ENCODE data around the gene NCAPH2. TPM values are rescaled to one million over a fixed set of nuclear protein-coding genes. Genes with fewer than 3 reads are reported as not detected.

NCAPH2 gene
- total and polyA plus RNA-seq, 2 of the 8 experiments (the other 6 are each of a cell fraction or from before 2014, with no cell fraction given), result 62.2 to 81.6 TPM

GRCh38 chr22:50569041-50569459 is 61.0 kb downstream of the NCAPH2 start:
- H3K56ac ChIP-seq (replicated peaks; ENCODE audit: insufficient read length, low read depth, low read length), result no peak overlapping the region
- no peak overlapping the region for H2AFZ ChIP-seq (ENCODE audit: low read length)
- no peak overlapping the region for H3K4ac ChIP-seq (replicated peaks; ENCODE audit: insufficient read length, low read depth, low read length)
- H4K91ac ChIP-seq (replicated peaks; ENCODE audit: insufficient read length, low read length), result no peak overlapping the region
- H3K23ac ChIP-seq (ENCODE audit: insufficient read length), result no peak overlapping the region
- no peak overlapping the region for H3K14ac ChIP-seq (ENCODE audit: insufficient read length)
- peaks cover 4 to 17% of the 10 kb centered on the region in 2 experiments for H4K20me1 ChIP-seq (replicated peaks in 1 of 2; ENCODE audit: control insufficient read depth in 1 of 2, insufficient read depth in 2 of 2, low read length in 2 of 2)
- H3K27me3 ChIP-seq (replicated peaks in 1 of 4; ENCODE audit: control insufficient read depth in 3 of 4, extremely low read depth in 1 of 4, insufficient read depth in 3 of 4, low read length in 3 of 4), result no peaks in the 10 kb centered on the region
- H3K79me1 ChIP-seq (ENCODE audit: low read depth, low read length), result no peaks in the 10 kb centered on the region
- no peak overlapping the region for H2BK5ac ChIP-seq (ENCODE audit: low read depth, low read length)
- no peak overlapping the region for H2BK12ac ChIP-seq (ENCODE audit: low read depth, low read length)
- no peak overlapping the region for H4K5ac ChIP-seq (ENCODE audit: insufficient read length, low read depth, low read length)
- no peak for DNase-seq (ENCODE audit: low read depth in 1 of 2, low spot score in 2 of 2)
- ChIA-PET POLR2A (ENCODE audit: partially characterized antibody) (interaction anchor here (0.6 to 2.5 kb wide), 3 partner anchors 10 to 227 kb away, joined by 3 to 8 read pairs (median 4); partner anchors contain the start of gene CPT1B), CTCF (ENCODE audit: partially characterized antibody) (interaction anchor here (0.9 to 2.3 kb wide), 2 partner anchors 52 to 130 kb away, joined by 4 to 7 read pairs; no protein-coding TSS in a partner anchor)
- H2BK120ac ChIP-seq (replicated peaks; ENCODE audit: low read depth, low read length), result no peak overlapping the region
- H3K36me3 ChIP-seq (ENCODE audit: control insufficient read depth in 2 of 4, insufficient read depth in 4 of 4, low read length in 3 of 4), result peaks cover 8 to 38% (median 27%) of the 10 kb centered on the region in 4 experiments; a peak in 7 of 8 replicates
- no peak overlapping the region for H3K4me3 ChIP-seq (ENCODE audit: extremely low read depth in 1 of 4, insufficient read depth in 2 of 4, low read depth in 3 of 4, low read length in 4 of 4)
- no peak overlapping the region for H2BK20ac ChIP-seq (ENCODE audit: low read length)
- no peak overlapping the region for H4K8ac ChIP-seq (ENCODE audit: extremely low read depth, insufficient read depth, low read length)
- no peak overlapping the region for H3K4me2 ChIP-seq (ENCODE audit: insufficient read depth in 1 of 2, low read depth in 2 of 2, low read length in 2 of 2)
- FAIRE-seq, result no peak
- H2BK15ac ChIP-seq (ENCODE audit: low read length), result no peak overlapping the region
- no peaks in the 10 kb centered on the region for H3K23me2 ChIP-seq (ENCODE audit: low read depth, low read length)
- no peaks in the 10 kb centered on the region for H3K79me2 ChIP-seq (ENCODE audit: control insufficient read depth in 1 of 2, insufficient read depth in 2 of 2, low read length in 2 of 2)
- H3K4me1 ChIP-seq (replicated peaks in 1 of 4; ENCODE audit: control insufficient read depth in 3 of 4, insufficient read depth in 4 of 4, low read length in 3 of 4), result no peaks in the 10 kb centered on the region
- no peak overlapping the region for H3K18ac ChIP-seq (ENCODE audit: extremely low read depth, low read length)
- H2AK5ac ChIP-seq (ENCODE audit: low read depth, low read length), result no peak overlapping the region
- no peaks in the 10 kb centered on the region for H3K9me3 ChIP-seq (ENCODE audit: insufficient read depth in 2 of 2, low read depth in 1 of 2, low read length in 1 of 2)
- 92% methylated on average over 8 of the region's 8 CpGs; no CpG with 5 or more reads in 1 of the 2 experiments for WGBS, 2 experiments (ENCODE audit: extremely low coverage in 1 of 2, insufficient coverage in 1 of 2, insufficient read length in 1 of 2, insufficient replicate concordance in 2 of 2, low coverage in 1 of 2, low lambda C conversion rate in 2 of 2, missing lambda C conversion rate in 1 of 2)
- no peak overlapping the region for H3K27ac ChIP-seq (ENCODE audit: low read depth, low read length)
- H3K9ac ChIP-seq (replicated peaks in 1 of 4; ENCODE audit: extremely low read depth in 1 of 4, low read depth in 3 of 4, low read length in 3 of 4), result no peak overlapping the region
- TF ChIP-seq KDM4A (IDR thresholded peaks at IDR 0.05; ENCODE audit: low read depth, low read length, severe bottlenecking) (no peak), TEAD4 (IDR thresholded peaks at IDR 0.05; ENCODE audit: low read depth, low read length) (no peak), ATF2 (IDR thresholded peaks at IDR 0.05; ENCODE audit: low read length) (no peak), JUND (IDR thresholded peaks at IDR 0.05; ENCODE audit: low read length) (no peak), EP300 (IDR thresholded peaks at IDR 0.05; ENCODE audit: borderline replicate concordance in 1 of 2, low read depth in 2 of 2, low read length in 2 of 2) (no peak), GTF2F1 (IDR thresholded peaks at IDR 0.05; ENCODE audit: borderline replicate concordance, low read depth, low read length) (no peak), BACH1 (IDR thresholded peaks at IDR 0.05; ENCODE audit: low read length) (no peak), GABPA (IDR thresholded peaks at IDR 0.05; ENCODE audit: borderline replicate concordance, insufficient read depth, low read length) (no peak), ASH2L (IDR thresholded peaks at IDR 0.05; ENCODE audit: low read length) (no peak), TCF12 (IDR thresholded peaks at IDR 0.05; ENCODE audit: low read depth, low read length) (no peak), POU5F1 (IDR thresholded peaks at IDR 0.05; ENCODE audit: low read depth, low read length) (no peak), SP2 (IDR thresholded peaks at IDR 0.05; ENCODE audit: low read length) (no peak), ZNF274 (IDR thresholded peaks at IDR 0.05; ENCODE audit: borderline replicate concordance, extremely low read depth, low read length) (no peak)

Measured in H1 (cell line).